ENCODE results near the gene PEA15. TPM values are rescaled to one million over a fixed set of nuclear protein-coding genes. Genes with fewer than 3 reads are reported as not detected.

Gene PEA15
- total RNA-seq, 2 experiments from 2014 or later, result 22.3 to 30.5 TPM

- DNase-seq (ENCODE audit: low spot score), result no peak
- TF ChIP-seq, protein P1, sequence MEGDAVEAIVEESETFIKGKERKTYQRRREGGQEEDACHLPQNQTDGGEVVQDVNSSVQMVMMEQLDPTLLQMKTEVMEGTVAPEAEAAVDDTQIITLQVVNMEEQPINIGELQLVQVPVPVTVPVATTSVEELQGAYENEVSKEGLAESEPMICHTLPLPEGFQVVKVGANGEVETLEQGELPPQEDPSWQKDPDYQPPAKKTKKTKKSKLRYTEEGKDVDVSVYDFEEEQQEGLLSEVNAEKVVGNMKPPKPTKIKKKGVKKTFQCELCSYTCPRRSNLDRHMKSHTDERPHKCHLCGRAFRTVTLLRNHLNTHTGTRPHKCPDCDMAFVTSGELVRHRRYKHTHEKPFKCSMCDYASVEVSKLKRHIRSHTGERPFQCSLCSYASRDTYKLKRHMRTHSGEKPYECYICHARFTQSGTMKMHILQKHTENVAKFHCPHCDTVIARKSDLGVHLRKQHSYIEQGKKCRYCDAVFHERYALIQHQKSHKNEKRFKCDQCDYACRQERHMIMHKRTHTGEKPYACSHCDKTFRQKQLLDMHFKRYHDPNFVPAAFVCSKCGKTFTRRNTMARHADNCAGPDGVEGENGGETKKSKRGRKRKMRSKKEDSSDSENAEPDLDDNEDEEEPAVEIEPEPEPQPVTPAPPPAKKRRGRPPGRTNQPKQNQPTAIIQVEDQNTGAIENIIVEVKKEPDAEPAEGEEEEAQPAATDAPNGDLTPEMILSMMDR (conservative IDR thresholded peaks at IDR 0.05; ENCODE audit: low read length), result no peak
- TF ChIP-seq EZH2phosphoT487 (IDR thresholded peaks at IDR 0.05; ENCODE audit: borderline replicate concordance, low read depth, low read length), result no peak
- ChIA-PET CTCF (ENCODE audit: unreplicated experiment) (no interaction called here), POLR2A (interaction anchor here (0.6 to 1.6 kb wide), 3 partner anchors 8 to 75 kb away, joined by 3 to 7 read pairs (median 6); no protein-coding TSS in a partner anchor)
- Histone ChIP-seq H3K36me3 (ENCODE audit: insufficient read depth, low read length) (peaks cover 98% of the 10 kb centered on the region), H3K4me3 (ENCODE audit: low read depth, low read length, poor library complexity, severe bottlenecking) (no peak overlapping the region), H3K27ac (ENCODE audit: low read depth, low read length, poor library complexity, severe bottlenecking) (no peak overlapping the region), H3K4me1 (ENCODE audit: insufficient read depth, low read length, poor library complexity, severe bottlenecking) (no peaks in the 10 kb centered on the region), H3K9me2 (ENCODE audit: insufficient read depth, low read length) (no peaks in the 10 kb centered on the region), H4K20me1 (ENCODE audit: insufficient read depth, low read length) (no peaks in the 10 kb centered on the region), H3K9me3 (ENCODE audit: low read length) (no peaks in the 10 kb centered on the region), H2AFZ (ENCODE audit: low read length) (no peak overlapping the region), H3K4me2 (ENCODE audit: low read length) (no peak overlapping the region), H3K79me2 (ENCODE audit: insufficient read depth, low read depth, low read length) (no peaks in the 10 kb centered on the region)
- BruUV-seq (replicated peaks), result no TSS peak
- intact Hi-C loops (cut with micrococcal nuclease; ENCODE audit: unreplicated experiment), result no loop called here
Measured at GRCh38 chr1:160221089-160221488, 15.9 kb downstream of the PEA15 start.

GRCh38 chr1:160222546-160222945 lies 17.4 kb downstream of the PEA15 start:
- DNase-seq (ENCODE audit: low spot score), result no peak
- peaks cover 100% of the 10 kb centered on the region for H3K36me3 ChIP-seq (ENCODE audit: insufficient read depth, low read length)
- no peaks in the 10 kb centered on the region for H3K9me2 ChIP-seq (ENCODE audit: insufficient read depth, low read length)
- intact Hi-C loops (cut with micrococcal nuclease; ENCODE audit: unreplicated experiment), result no loop called here
- BruUV-seq (replicated peaks), result no TSS peak
- H3K4me1 ChIP-seq (ENCODE audit: insufficient read depth, low read length, poor library complexity, severe bottlenecking), result no peaks in the 10 kb centered on the region
- H3K27ac ChIP-seq (ENCODE audit: low read depth, low read length, poor library complexity, severe bottlenecking), result no peak overlapping the region
- no peak overlapping the region for H3K4me2 ChIP-seq (ENCODE audit: low read length)
- no peaks in the 10 kb centered on the region for H3K79me2 ChIP-seq (ENCODE audit: insufficient read depth, low read depth, low read length)
- H2AFZ ChIP-seq (ENCODE audit: low read length), result no peak overlapping the region
- no peaks in the 10 kb centered on the region for H4K20me1 ChIP-seq (ENCODE audit: insufficient read depth, low read length)
- H3K4me3 ChIP-seq (ENCODE audit: low read depth, low read length, poor library complexity, severe bottlenecking), result no peak overlapping the region
- CTCF ChIA-PET (ENCODE audit: unreplicated experiment), result no interaction called here
- no peaks in the 10 kb centered on the region for H3K9me3 ChIP-seq (ENCODE audit: low read length)
- POLR2A ChIA-PET, result interaction anchor here (1.3 kb wide), 1 partner anchor 11 kb away, joined by 3 read pairs; no protein-coding TSS in a partner anchor
- TF ChIP-seq, protein P1 (conservative IDR thresholded peaks at IDR 0.05; ENCODE audit: low read length), result no peak
- TF ChIP-seq EZH2phosphoT487 (IDR thresholded peaks at IDR 0.05; ENCODE audit: borderline replicate concordance, low read depth, low read length), result no peak

- CTCF ChIA-PET (ENCODE audit: unreplicated experiment), result interaction anchor here (0.5 kb wide), 1 partner anchor 178 kb away, joined by 3 read pairs; no protein-coding TSS in a partner anchor
- POLR2A ChIA-PET, result no interaction called here
- TF ChIP-seq EZH2phosphoT487 (IDR thresholded peaks at IDR 0.05; ENCODE audit: borderline replicate concordance, low read depth, low read length), result no peak
Measured at GRCh38 chr1:160224606-160225005, 19.4 kb downstream of the PEA15 start.

More at GRCh38 chr1:160224606-160225005, 19.4 kb downstream of the PEA15 start:
- Histone ChIP-seq H3K4me3 (ENCODE audit: low read depth, low read length, poor library complexity, severe bottlenecking) (no peak overlapping the region), H2AFZ (ENCODE audit: low read length) (no peak overlapping the region), H3K4me2 (ENCODE audit: low read length) (no peak overlapping the region), H3K79me2 (ENCODE audit: insufficient read depth, low read depth, low read length) (no peaks in the 10 kb centered on the region), H3K9me2 (ENCODE audit: insufficient read depth, low read length) (no peaks in the 10 kb centered on the region), H3K9me3 (ENCODE audit: low read length) (no peaks in the 10 kb centered on the region), H4K20me1 (ENCODE audit: insufficient read depth, low read length) (no peaks in the 10 kb centered on the region), H3K4me1 (ENCODE audit: insufficient read depth, low read length, poor library complexity, severe bottlenecking) (no peaks in the 10 kb centered on the region), H3K36me3 (ENCODE audit: insufficient read depth, low read length) (peaks cover 99% of the 10 kb centered on the region), H3K27ac (ENCODE audit: low read depth, low read length, poor library complexity, severe bottlenecking) (no peak overlapping the region)
- intact Hi-C loops (cut with micrococcal nuclease; ENCODE audit: unreplicated experiment), result no loop called here
- BruUV-seq (replicated peaks), result no TSS peak
- DNase-seq (ENCODE audit: low spot score), result no peak
